HG03095 (cell line): Measurements from ENCODE around the gene NCOA7.

Experiments used
- ATAC-seq: cut with Tn5 transposase; IDR thresholded peaks from one replicate; pipeline ENCODE4 v1.9.1; 2021; ENCODE audit warnings: moderate library complexity; ENCODE audit not compliant: unreplicated experiment

Gene NCOA7

GRCh38 chr6:125809570-125810170 lies 18.9 kb downstream of the NCOA7 start:
- ATAC-seq, result no peak

DNA sequence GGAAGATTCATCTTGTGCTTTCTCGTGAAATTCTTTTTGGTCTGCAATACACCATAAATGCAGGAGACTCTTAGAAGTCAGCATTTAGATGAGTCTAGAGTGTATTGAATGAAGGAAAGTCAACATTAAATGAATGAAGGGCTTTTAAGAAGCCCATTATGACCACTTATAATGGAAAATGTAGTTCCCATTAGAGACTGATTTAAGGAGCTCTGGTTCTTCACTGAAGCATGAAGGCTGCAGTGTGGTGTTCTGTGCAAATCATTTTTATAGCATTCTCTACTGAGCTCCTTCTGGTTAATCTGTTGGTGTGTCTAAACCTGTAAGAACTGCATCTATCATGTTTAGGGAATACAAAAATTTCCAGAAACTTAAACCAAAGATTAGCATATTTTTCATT lies 19.7 kb downstream of the NCOA7 start:
- no peak for ATAC-seq

DNA sequence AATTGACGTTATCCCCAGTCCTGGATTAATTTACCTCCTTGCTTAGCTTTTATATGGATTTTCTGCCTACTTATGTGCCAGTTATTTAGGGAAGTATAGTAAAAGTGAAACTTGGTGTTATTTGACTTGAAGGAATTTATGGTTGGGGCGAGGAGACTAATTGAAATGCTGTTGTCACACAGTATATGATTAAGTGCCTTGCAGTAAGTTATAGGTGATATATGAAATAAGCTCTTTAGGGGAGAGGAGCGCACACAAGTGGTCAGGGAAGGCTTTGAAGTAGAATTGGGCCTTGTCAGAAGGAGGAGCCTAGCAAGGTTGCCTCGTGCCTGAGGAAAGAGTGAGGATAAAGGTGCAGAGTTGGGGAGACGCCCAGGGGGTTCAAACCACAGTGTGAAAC lies 20.5 kb downstream of the NCOA7 start:
- ATAC-seq, result no peak

DNA sequence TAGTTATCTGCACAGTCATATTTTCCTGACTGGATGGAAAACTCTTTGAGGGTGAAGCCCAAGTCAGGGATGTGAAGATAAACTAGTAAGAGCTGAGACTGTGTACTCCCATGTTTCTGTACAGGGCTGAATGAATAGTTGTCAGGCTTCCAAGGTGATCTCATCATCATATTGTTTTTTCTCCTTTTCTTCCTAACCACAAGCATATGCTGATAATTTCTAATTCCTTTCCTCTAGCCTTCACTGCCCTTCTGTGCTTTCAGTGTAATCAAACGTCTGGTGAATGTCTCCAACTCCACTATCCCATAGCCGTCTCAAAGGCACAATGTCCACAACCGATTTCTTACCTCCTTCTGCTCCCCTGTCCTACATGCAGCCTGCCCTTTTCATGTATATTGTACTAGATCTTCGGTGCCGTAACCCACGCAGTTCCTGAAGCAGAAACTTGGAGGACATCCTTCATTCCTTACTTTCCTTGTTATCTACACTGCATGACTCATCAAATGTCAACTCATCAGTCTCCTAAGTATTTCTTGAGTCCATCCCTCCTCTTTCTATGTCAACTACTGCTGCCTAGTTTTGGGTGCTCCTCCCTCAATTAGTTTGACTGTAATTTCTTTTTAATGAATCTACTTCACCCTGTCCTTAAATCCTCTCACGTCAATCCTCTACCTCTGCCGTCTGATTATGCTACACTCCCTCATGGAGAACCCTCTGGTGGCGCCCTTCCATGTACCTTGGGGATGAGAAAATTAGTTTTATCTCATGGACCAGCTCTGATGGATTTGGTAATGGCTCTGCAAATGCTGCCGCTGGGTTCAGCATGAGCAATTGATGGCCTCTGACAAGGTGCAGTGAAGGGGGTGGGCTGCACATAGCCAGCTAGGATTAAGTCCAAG lies 21.9 kb downstream of the NCOA7 start:
- no peak for ATAC-seq

GRCh38 chr6:125814481-125814880 lies 23.7 kb downstream of the NCOA7 start:
- ATAC-seq, result no peak

DNA sequence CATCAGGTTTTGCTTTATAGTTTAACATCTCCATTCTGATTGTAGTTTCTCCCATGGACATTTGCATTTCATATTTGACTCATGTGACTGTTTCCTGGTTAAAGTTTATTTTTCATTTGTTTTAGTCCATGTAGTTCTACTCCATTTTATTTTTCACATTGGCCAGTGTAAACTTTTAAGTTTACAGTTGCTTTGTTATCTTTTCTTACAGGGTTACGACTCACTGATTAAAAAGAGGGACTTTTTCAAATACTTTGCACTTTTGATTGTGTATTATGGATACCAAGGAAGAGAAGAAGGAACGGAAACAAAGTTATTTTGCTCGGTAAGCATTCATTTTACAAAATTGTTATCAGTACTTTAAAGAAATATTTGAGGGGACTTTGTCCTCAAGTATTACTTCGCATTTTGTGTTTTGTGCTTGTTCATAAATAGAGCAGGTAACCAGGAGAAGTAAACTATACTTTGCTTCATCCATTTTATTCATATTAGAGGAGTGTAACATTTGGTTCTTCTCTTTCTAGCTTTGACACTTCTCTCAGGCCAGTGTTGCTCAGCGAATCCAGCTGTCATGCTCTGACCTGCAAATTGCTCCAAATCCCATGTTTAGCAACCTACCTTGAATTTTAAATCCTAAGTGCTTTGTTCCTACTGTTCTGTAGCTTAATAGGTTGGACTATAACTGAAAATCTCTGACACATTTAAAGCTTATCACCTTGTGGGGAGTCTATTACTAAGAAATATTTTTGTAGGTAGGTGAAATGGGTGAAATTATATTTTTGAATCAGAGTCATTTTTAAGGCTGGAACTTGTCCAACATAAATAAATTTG lies 24.5 kb downstream of the NCOA7 start:
- ATAC-seq, result no peak

DNA sequence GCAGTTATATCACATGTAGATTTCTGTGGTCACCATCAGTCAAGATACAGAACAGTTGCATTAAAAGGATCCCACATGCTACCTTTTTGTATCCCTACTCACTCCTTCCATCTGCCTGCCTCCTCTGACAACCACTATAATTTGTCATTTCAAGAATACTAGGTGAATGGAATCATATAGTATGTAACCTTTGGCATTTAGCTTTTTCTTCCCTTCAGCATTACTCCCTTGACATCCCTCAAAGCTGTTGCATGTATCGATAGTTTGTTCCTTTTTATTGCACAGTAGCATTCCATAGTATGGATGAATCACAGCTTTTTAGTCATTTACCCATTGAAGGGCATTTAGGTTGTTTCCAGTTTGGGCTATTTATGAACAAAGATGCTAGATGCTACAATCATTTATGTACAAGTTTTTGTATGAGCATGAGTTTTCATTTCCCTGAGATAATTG lies 26.1 kb downstream of the NCOA7 start:
- ATAC-seq, result no peak

DNA sequence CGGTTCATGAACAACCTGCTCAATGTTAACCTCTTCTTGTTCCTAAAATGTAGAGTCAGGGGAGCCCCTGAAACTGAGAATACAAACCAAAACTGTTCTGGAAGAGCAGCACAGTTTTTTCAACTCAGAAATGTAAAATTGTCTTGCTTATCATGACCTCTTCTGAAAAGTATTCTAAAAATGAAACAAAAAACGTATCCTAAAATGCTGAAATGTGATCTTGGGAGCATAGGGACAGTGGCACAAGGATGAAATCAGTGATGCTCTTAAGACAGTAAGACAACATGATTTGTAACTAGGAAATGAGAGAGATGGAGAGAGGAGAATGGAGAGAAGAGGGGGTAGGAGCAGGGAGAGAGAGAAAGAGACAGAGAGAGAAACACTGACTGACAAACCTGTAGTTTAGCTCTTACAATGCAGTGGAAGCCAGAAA lies 27.5 kb downstream of the NCOA7 start:
- peak; percentile 54 for ATAC-seq

- ATAC-seq, result peak; percentile 11
These were observed 28.1 kb downstream of the NCOA7 start for GRCh38 chr6:125818772-125819260.

DNA sequence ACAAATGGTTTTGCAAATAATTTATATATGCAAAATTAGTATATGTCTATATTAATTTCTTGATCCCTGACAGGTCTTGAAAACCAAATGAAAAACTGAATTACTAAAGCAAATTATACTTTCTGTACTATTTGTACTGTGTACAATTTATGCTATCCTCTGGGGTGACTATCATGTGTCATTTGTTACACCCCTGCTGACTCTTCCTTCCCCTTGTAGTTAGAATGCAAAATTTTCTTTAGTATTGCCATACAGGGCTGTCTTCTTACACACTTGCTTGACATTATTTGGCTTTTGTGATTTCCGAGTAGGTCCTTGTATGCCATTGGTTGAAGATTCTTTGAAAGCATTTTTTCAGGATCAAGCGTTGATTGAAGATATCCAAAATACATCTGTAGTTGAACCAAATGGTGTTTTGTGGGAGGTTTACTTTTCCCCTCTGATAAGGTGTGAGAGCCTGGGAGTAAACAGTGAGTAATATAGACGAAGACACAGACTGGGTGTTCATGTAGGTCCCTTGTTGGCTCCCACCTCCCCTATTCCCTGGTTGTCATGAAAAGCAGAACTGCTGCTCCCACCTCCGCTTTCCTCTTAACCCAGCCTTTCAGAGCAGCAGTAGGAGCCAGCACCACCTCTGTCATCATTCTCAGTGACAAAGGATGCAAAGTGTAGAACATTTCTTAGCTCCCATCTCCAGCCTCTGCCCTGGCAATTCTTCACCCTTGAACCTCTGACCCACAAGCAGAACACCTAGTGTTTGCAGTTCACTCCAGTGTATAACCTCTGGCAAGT lies 29.0 kb downstream of the NCOA7 start:
- no peak for ATAC-seq

GRCh38 chr6:125821825-125822281 lies 31.1 kb downstream of the NCOA7 start:
- no peak for ATAC-seq

DNA sequence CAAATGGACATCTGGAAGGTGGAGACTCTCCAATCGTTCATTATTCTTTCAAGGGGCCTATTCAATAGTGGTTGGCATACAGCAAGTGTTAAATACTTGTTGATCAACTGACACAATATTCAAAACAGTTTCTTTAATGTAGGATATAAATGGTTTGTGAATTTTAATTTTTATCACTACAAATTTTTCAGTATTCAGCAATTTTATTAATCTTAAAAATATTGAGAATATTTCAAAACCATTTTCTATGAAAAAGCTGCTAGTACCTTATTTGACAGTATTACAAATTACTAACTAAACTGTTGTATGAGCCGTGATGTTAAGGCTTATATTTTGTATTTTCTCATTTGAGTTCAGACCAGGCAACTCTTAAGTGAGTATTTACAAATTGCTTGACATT lies 32.4 kb downstream of the NCOA7 start:
- ATAC-seq, result no peak

DNA sequence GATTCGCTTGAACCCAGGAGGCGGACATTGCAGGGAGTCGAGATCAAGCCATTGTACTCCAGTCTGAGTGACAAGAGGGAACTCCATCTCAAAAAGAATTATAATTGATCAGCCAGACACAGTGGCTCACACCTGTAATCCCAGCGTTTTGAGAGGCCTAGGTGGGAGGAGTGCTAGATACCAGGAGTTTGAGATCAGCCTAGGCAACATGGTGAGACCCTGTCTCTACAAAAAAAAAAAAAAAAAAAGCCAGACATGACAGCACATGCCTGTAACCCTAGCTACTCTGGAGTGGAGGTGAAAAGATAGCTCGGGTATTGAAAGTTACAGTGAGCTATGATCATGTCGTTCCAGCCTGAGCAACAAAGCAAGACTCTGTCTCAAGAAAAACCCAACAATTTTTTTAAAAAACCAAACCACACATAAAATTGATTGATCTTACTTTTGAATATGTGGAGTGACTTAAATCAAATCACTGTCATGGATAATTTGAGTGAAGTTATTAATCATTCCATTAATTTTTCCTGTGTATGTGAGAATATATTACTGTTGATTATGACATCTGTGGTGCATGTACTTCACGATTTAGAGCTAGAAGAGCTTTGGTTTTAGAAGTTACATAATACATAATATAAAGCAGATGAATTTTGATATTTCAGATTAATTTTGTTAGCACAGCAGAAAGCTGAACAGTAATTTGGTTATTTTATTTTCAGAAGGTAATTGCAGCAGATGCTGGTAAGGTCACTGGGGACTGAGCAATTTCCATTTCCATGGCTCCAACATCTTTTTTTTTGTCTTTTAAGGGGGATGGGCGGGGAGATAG lies 34.4 kb downstream of the NCOA7 start:
- no peak for ATAC-seq

DNA sequence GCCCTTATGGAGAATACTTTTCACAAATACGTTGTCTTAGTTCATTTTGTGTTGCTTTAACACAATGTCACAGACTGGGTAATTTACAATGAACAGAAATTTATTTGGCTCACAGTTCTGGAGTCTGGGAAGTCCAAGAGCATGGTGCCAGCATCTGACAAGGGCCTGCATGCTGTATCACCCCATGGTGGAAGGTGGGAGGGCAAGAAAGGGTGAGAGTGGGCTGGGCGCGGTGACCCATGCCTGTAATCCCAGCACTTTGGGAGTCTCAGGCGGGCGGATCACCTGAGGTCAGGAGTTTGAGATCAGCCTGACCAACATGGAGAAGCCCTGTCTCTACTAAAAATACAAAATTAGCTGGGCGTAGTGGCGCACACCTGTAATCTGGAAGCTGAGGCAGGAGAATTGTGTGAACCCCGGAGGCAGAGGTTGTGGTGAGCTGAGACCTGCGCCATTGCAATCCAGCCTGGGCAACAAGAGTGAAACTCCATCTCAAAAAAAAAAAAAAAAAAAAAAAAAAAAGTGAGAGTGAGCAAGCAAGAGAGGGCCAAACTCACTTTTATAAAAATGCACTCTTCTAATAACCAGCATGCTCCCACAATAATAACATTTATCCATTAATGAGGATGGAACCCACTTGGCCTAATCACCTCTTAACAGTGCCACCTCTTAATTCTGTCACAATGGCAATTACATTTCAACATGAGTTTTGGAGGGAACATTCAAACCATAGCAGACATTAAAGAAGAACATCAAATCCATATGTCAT lies 36.1 kb downstream of the NCOA7 start:
- no peak for ATAC-seq

DNA sequence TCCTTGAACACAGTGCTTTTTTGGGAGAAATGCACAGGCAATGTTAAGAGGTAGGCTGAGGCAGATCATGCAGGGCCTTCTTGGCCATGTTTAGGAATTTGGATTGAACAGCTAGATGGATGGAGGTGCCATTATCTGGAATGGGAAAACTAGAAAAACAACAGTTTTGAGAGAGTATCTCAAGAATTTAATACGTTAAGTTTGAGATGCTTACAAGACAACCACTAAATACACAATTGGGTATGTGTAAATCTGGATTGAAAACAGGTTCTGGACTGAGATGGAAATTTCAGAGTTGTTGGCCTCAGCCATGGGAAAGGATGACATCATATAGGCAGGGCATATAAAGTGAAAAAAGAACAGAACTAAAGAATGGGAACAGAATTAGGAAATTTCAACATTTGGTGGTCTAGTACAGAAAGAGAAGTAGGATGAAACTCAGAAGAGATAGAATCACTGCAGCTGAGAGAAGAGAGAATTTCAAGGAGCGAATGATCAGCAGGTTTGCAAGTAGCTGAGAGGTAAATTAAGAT lies 37.1 kb downstream of the NCOA7 start:
- ATAC-seq, result no peak

- ATAC-seq, result no peak
These were observed 37.8 kb downstream of the NCOA7 start for GRCh38 chr6:125828476-125829039.

- no peak for ATAC-seq
These were observed 38.7 kb downstream of the NCOA7 start for GRCh38 chr6:125829433-125829832.

DNA sequence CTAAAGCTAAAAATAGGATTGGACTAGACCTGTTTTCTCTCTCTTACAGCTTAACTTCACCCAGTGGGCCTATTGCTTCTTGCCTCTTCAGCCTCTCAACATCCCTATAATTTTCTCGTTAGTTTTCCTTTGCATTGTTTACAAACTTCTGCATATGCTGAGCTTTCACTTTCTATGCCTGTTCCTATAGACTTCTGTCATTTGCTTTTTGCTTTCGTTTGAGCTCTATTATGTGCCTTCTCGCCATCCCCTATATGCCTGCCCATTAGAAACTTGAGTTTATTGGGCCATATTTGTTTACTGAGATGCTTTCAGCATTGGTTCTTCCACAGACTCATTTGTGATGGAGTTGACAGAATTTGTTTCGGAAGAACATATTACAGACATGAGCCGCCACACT lies 40.9 kb downstream of the NCOA7 start:
- no peak for ATAC-seq
